K562 (cell line): Measurements from ENCODE around the gene GALNT12. TPM values are rescaled to one million over a fixed set of nuclear protein-coding genes. Genes with fewer than 3 reads are reported as not detected.

Source experiments
- CHD4 ChIP-seq: fragments of 200-600 bp; sonication (generic); IDR thresholded peaks from 3 replicates; pipeline ENCODE4 v1.6.1; 2012; ENCODE audit warnings: low read depth, mild to moderate bottlenecking, mixed read lengths, low read length, inconsistent platforms; ENCODE audit not compliant: insufficient read depth, insufficient replicate concordance, poor library complexity, severe bottlenecking
- ELF4 ChIP-seq: fragments of 450-650 bp; formaldehyde crosslinking; IDR thresholded peaks from 2 replicates; pipeline ENCODE4 v1.4.0; 2022; ENCODE audit warnings: missing genetic modification characterization
- ETS2 ChIP-seq: IDR thresholded peaks from 2 replicates; pipeline ENCODE4 v1.6.1; 2016; ENCODE audit warnings: borderline replicate concordance, missing genetic modification characterization, mild to moderate bottlenecking, moderate library complexity, missing compliant biosample characterization; ENCODE audit not compliant: poor library complexity, severe bottlenecking
- ILK ChIP-seq: fragments of 450-650 bp; IDR thresholded peaks from 2 replicates; pipeline ENCODE4 v1.6.1; 2016; ENCODE audit warnings: missing genetic modification characterization, low read depth, mild to moderate bottlenecking, missing compliant biosample characterization, moderate library complexity, borderline replicate concordance
- MAZ ChIP-seq, 2 experiments: fragments of 450-650 bp in 1 of 2; sonication (generic) in 1 of 2; formaldehyde crosslinking; IDR thresholded peaks in 1 of 2; conservative IDR thresholded peaks in 1 of 2; 2 replicates each; pipeline versions ENCODE4 v1.4.0 to v1.5.0; 2020; ENCODE audit warnings: mild to moderate bottlenecking in 1 of 2, missing genetic modification reagents in 1 of 2
- MCM7 ChIP-seq, 2 experiments: fragments of 450-650 bp; IDR thresholded peaks; 2 replicates each; pipeline ENCODE4 v1.6.1; 2016 to 2018
- NR2C2 ChIP-seq, 2 experiments: fragments of 200-800 bp in 1 of 2; sonication (Bioruptor generic) in 1 of 2; sonication (generic) in 1 of 2; formaldehyde crosslinking in 1 of 2; IDR thresholded peaks; 2 replicates each; pipeline versions ENCODE4 v1.6.1 to v1.8.0; 2016 to 2022; ENCODE audit warnings: mild to moderate bottlenecking in 1 of 2, missing compliant biosample characterization in 1 of 2, missing genetic modification characterization in 1 of 2, missing genetic modification reagents in 1 of 2
- NR3C1 ChIP-seq: sonication (generic); formaldehyde crosslinking; IDR thresholded peaks from 2 replicates; pipeline ENCODE4 v1.8.1; 2022; ENCODE audit warnings: missing genetic modification reagents
- RBM39 ChIP-seq: fragments of 200-400 bp; formaldehyde crosslinking; optimal IDR thresholded peaks from 2 replicates; pipeline ENCODE3; 2018; ENCODE audit warnings: low read depth, low read length
- SP1 ChIP-seq: sonication (generic); formaldehyde crosslinking; IDR thresholded peaks from 2 replicates; pipeline ENCODE4 v1.8.1; 2022; ENCODE audit warnings: mild to moderate bottlenecking, missing genetic modification reagents
- ZBTB12 ChIP-seq: fragments of 250-450 bp; sonication (Bioruptor Pico); IDR thresholded peaks from 2 replicates; pipeline ENCODE4 v1.4.0; 2020
- ZNF140 ChIP-seq: fragments of 250-450 bp; sonication (Bioruptor Pico); IDR thresholded peaks from 2 replicates; pipeline ENCODE4 v1.8.0; 2021; ENCODE audit warnings: moderate library complexity, mild to moderate bottlenecking, inconsistent platforms
- ZNF639 ChIP-seq, 2 experiments: fragments of 200-800 bp in 1 of 2; sonication (Bioruptor generic) in 1 of 2; sonication (generic) in 1 of 2; formaldehyde crosslinking in 1 of 2; IDR thresholded peaks in 1 of 2; conservative IDR thresholded peaks in 1 of 2; 2 replicates each; pipeline versions ENCODE4 v1.5.0 to v1.6.1; 2016 to 2020; ENCODE audit warnings: missing compliant biosample characterization in 1 of 2, missing genetic modification characterization in 1 of 2, missing genetic modification reagents in 1 of 2
- polyA plus RNA-seq, 8 experiments: library from polyadenylated mRNA; depleted of rRNA in 4 of 8; stranded (reverse) in 5 of 8; unstranded in 3 of 8; fragments of >200 nt; fragmentation: Nextera tagmentation in 2 of 8; fragmentation: Illumina TruSeq in 1 of 8; extraction: Ambion mirVana in 2 of 8; extraction: Trizol in 1 of 8; gene quantifications; 2 replicates each; pipeline versions ENCODE4 v1.2.1 to v1.2.3, GENCODE V29; 2011 to 2014; ENCODE audit warnings: inconsistent platforms in 1 of 8, missing spikeins in 1 of 8
- total RNA-seq, 7 experiments: library from RNA; depleted of rRNA in 6 of 7; stranded (reverse); fragments of >200 nt in 6 of 7; fragmentation: Illumina TruSeq in 2 of 7; extraction: Trizol in 2 of 7; gene quantifications; 2 replicates each; pipeline versions ENCODE4 v1.2.1 to v1.2.3, GENCODE V29; 2011 to 2021; ENCODE audit warnings: low replicate concordance in 1 of 7
- TF ChIP-seq, protein P1 (sequence below): IDR thresholded peaks from 2 replicates; pipeline ENCODE4 v1.6.1; 2012; ENCODE audit warnings: low read depth, low read length, improper control_type of control experiment, borderline replicate concordance
- TF ChIP-seq, protein P2 (sequence below): fragments of 450-650 bp; formaldehyde crosslinking; IDR thresholded peaks from 2 replicates; pipeline ENCODE4 v1.4.0; 2020; ENCODE audit warnings: mild to moderate bottlenecking, moderate library complexity
- TF ChIP-seq, protein P3 (sequence below): fragments of 200-400 bp; formaldehyde crosslinking; IDR thresholded peaks from 2 replicates; pipeline ENCODE4 v1.6.1; 2017; ENCODE audit warnings: mild to moderate bottlenecking, low read depth, low read length, moderate library complexity

Gene GALNT12
- total and polyA plus RNA-seq, 9 of the 15 experiments (the other 6 are each of a cell fraction or from before 2014, with no cell fraction given), result 29.7 to 82.9 (median 44.2) TPM

DNA sequence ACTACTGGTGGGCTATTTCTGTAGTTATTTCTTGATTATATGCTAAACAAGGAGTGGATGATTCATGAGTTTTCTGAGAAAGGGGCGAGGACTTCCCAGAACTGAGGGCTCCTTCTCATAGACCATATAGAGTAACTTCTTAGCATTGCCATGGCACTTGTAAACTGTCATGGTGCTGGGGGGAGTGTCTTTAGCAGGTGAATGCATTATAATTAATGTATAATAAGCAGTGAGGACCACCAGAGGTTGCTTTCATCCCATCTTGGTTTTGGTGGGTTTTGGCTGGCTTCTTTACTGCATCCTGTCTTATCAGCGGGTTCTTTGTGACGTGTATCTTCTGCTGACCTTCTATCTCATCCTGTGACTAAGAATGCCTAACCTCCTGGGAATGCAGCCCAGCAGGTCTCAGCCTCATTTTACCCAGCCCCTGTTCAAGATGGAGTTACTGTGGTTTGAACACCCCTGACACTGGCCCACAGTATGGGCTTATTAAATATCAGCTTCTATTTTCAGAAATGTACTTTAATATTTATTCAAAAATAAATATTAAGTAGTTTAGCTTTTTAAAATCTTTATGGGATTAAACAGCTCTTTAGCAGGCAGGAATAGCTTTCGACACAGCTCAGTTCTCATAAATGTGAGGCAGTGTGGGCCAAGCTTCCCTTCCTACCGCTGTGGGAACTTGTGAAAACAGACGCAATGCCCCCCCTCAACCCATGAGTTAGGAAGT, 44.4 kb downstream of the GALNT12 start (continued):
- TF ChIP-seq ETS2 (tag) (peak; percentile 85), ZNF639 (CRISPR knock-in tag; conservative IDR thresholded peaks at IDR 0.05 in 1 of 2, IDR thresholded peaks at IDR 0.05 in 1 of 2) (peak in 1 of 2 experiments; percentile 97; a peak in 2 of 4 replicates), ELF4 (CRISPR knock-in tag) (peak; percentile 44; the same call in 1 of the 2 replicates), MAZ (CRISPR knock-in tag; conservative IDR thresholded peaks at IDR 0.05 in 1 of 2, IDR thresholded peaks at IDR 0.05 in 1 of 2) (peak in 1 of 2 experiments; percentile 86; a peak in 2 of 4 replicates), ZBTB12 (CRISPR knock-in tag) (peak; percentile 93), NR3C1 (CRISPR knock-in tag) (no peak), ZNF140 (CRISPR knock-in tag) (peak; percentile 76), NR2C2 (CRISPR knock-in tag; IDR thresholded peaks at IDR 0.05) (no peak), NR2C2 (tag; IDR thresholded peaks at IDR 0.05) (peak; percentile 88), MCM7 (IDR thresholded peaks at IDR 0.05) (no peak), RBM39 (no peak), CHD4 (no peak), SP1 (CRISPR knock-in tag) (no peak), ILK (tag) (peak; percentile 94)
- TF ChIP-seq, protein P1, sequence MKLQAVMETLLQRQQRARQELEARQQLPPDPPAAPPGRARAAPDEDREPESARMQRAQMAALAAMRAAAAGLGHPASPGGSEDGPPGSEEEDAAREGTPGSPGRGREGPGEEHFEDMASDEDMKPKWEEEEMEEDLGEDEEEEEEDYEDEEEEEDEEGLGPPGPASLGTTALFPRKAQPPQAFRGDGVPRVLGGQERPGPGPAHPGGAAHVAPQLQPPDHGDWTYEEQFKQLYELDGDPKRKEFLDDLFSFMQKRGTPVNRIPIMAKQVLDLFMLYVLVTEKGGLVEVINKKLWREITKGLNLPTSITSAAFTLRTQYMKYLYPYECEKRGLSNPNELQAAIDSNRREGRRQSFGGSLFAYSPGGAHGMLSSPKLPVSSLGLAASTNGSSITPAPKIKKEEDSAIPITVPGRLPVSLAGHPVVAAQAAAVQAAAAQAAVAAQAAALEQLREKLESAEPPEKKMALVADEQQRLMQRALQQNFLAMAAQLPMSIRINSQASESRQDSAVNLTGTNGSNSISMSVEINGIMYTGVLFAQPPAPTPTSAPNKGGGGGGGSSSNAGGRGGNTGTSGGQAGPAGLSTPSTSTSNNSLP, result no peak
- TF ChIP-seq, protein P2, sequence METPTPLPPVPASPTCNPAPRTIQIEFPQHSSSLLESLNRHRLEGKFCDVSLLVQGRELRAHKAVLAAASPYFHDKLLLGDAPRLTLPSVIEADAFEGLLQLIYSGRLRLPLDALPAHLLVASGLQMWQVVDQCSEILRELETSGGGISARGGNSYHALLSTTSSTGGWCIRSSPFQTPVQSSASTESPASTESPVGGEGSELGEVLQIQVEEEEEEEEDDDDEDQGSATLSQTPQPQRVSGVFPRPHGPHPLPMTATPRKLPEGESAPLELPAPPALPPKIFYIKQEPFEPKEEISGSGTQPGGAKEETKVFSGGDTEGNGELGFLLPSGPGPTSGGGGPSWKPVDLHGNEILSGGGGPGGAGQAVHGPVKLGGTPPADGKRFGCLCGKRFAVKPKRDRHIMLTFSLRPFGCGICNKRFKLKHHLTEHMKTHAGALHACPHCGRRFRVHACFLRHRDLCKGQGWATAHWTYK (CRISPR knock-in tag), result peak; percentile 96
- TF ChIP-seq, protein P3, sequence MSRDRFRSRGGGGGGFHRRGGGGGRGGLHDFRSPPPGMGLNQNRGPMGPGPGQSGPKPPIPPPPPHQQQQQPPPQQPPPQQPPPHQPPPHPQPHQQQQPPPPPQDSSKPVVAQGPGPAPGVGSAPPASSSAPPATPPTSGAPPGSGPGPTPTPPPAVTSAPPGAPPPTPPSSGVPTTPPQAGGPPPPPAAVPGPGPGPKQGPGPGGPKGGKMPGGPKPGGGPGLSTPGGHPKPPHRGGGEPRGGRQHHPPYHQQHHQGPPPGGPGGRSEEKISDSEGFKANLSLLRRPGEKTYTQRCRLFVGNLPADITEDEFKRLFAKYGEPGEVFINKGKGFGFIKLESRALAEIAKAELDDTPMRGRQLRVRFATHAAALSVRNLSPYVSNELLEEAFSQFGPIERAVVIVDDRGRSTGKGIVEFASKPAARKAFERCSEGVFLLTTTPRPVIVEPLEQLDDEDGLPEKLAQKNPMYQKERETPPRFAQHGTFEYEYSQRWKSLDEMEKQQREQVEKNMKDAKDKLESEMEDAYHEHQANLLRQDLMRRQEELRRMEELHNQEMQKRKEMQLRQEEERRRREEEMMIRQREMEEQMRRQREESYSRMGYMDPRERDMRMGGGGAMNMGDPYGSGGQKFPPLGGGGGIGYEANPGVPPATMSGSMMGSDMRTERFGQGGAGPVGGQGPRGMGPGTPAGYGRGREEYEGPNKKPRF, result no peak
